HEK293 (cell line): ENCODE data around the gene PKD2.

ENCODE experiments used
- ZBTB1 ChIP-seq: fragments of 450-650 bp; formaldehyde crosslinking; IDR thresholded peaks from 2 replicates; pipeline ENCODE4 v1.5.1; 2016; ENCODE audit warnings: missing biosample characterization, missing genetic modification characterization
- ZBTB44 ChIP-seq: fragments of 450-650 bp; IDR thresholded peaks from 2 replicates; pipeline ENCODE4 v1.5.1; 2018; ENCODE audit warnings: missing biosample characterization, mild to moderate bottlenecking, missing genetic modification characterization
- ZNF112 ChIP-seq: fragments of 450-650 bp; formaldehyde crosslinking; IDR thresholded peaks from 2 replicates; pipeline ENCODE4 v1.5.0; 2017; ENCODE audit warnings: missing biosample characterization, missing genetic modification characterization

GRCh38 chr4:88022289-88022688 lies 14.9 kb downstream of the PKD2 start:
- TF ChIP-seq ZBTB1 (tag by site-specific recombination) (no peak), ZBTB44 (tag by site-specific recombination) (no peak), ZNF112 (no peak)
